Spinal cord (tissue), 10 donors: ENCODE measurements around the gene ATPAF1. TPM values are rescaled to one million over a fixed set of nuclear protein-coding genes. Genes with fewer than 3 reads are reported as not detected.

ENCODE experiments used
- DNase-seq, 6 donors: peaks; one replicate each; pipeline versions ENCODE4 v3.0.0 to v3.0.0-alpha.2; 2013 to 2015; ENCODE audit warnings: low spot score in 6 of 6, low read depth in 4 of 6
- H3K27ac ChIP-seq: one replicate; pipeline ENCODE4 v1.5.1; 2013; ENCODE audit warnings: low read depth, low read length, control low read depth
- H3K27me3 ChIP-seq: one replicate; pipeline ENCODE4 v1.6.1; 2013; ENCODE audit warnings: low read length; ENCODE audit not compliant: control insufficient read depth, insufficient read depth
- H3K36me3 ChIP-seq: one replicate; pipeline ENCODE4 v1.6.1; 2013; ENCODE audit warnings: low read length; ENCODE audit not compliant: control insufficient read depth, insufficient read depth
- H3K4me1 ChIP-seq: one replicate; pipeline ENCODE4 v1.6.1; 2013; ENCODE audit warnings: low read length; ENCODE audit not compliant: control insufficient read depth, insufficient read depth
- H3K4me3 ChIP-seq: one replicate; pipeline ENCODE4 v1.5.1; 2013; ENCODE audit warnings: low read depth, low read length, control low read depth
- H3K9me3 ChIP-seq: one replicate; pipeline ENCODE4 v1.6.1; 2013; ENCODE audit warnings: low read length; ENCODE audit not compliant: control insufficient read depth, insufficient read depth
- WGBS: methylation state at CpG from one replicate; pipeline ENCODE4 v1.1.5; 2013; ENCODE audit warnings: missing lambda C conversion rate; ENCODE audit not compliant: insufficient coverage; 5-methylcytosine and 5-hydroxymethylcytosine counted together
- polyA plus RNA-seq, 2 donors: library from polyadenylated mRNA; unstranded; fragments of 120-200 nt; gene quantifications; one replicate each; pipeline ENCODE4 v1.2.1, GENCODE V29; 2013; ENCODE audit not compliant: insufficient read length in 2 of 2
- total RNA-seq, 2 donors: library from RNA; depleted of rRNA in 1 of 2; stranded (reverse); fragments of 120-200 nt in 1 of 2; fragments of >200 nt in 1 of 2; gene quantifications; one replicate each; pipeline versions ENCODE4 v1.2.3 to v1.2.4, GENCODE V29; 2013 to 2014
- donor health status: healthy.

Gene ATPAF1
- total and polyA plus RNA-seq, 4 donors = 59.7 to 92.4 (median 80.4) TPM

GRCh38 chr1:46619656-46620258, 48.4 kb downstream of the ATPAF1 start:
- Histone ChIP-seq H3K36me3 (no peaks in the 10 kb centered on the region), H3K4me3 (no peak overlapping the region), H3K4me1 (peaks cover 28% of the 10 kb centered on the region), H3K27me3 (no peaks in the 10 kb centered on the region), H3K27ac (no peak overlapping the region), H3K9me3 (no peaks in the 10 kb centered on the region)
- DNase-seq = no peak
- 97% methylated on average over 5 of the region's 5 CpGs for WGBS

DNA sequence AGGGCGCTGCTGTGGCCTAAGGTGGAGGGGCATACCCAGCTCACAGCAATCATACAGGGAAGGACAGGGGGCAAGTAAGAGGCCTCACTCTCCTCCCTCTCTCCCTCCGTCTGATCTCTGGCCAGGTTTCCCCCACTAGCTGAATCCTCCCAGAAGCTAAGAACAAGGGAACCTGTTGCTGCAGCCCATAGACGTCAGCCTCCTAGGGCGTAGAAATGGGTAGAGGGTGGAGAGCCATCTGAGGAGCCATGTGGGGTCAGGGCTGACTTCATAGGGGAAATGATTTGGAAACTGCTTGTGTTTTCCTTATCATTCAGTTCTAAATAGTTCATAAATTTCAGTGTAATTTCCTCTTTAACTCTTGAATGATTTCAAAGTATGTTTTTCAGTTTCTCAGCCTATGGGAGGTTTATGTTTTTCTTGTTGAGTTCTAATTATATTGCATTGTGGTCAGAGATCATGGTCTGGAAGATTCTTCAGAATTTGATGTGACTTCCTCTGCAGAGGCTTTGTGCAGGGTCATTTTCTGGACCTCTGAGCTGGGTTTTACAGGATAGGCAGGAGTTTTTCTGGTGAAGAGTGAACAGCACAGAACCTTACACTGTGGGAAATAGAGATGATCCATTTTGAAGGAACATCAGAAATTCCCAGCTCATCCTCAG, 49.3 kb downstream of the ATPAF1 start:
- Histone ChIP-seq H3K4me1 (peaks cover 29% of the 10 kb centered on the region), H3K27me3 (no peaks in the 10 kb centered on the region), H3K4me3 (no peak overlapping the region), H3K27ac (no peak overlapping the region), H3K9me3 (no peaks in the 10 kb centered on the region), H3K36me3 (no peaks in the 10 kb centered on the region)
- WGBS = no CpG with 5 or more reads among the region's 4 CpGs
- no peak for DNase-seq

- DNase-seq = no peak
- peaks cover 4% of the 10 kb centered on the region for H3K36me3 ChIP-seq
- H3K4me3 ChIP-seq = no peak overlapping the region
- H3K27ac ChIP-seq = no peak overlapping the region
- peaks cover 37% of the 10 kb centered on the region for H3K4me1 ChIP-seq
- H3K27me3 ChIP-seq = no peaks in the 10 kb centered on the region
- no CpG with 5 or more reads among the region's 3 CpGs for WGBS
- H3K9me3 ChIP-seq = no peaks in the 10 kb centered on the region
These were observed 50.3 kb downstream of the ATPAF1 start for GRCh38 chr1:46617833-46618232.

- 84% methylated on average over 2 of the region's 10 CpGs for WGBS
- H3K36me3 ChIP-seq = peaks cover 7% of the 10 kb centered on the region
- H3K4me1 ChIP-seq = peaks cover 39% of the 10 kb centered on the region
- no peaks in the 10 kb centered on the region for H3K9me3 ChIP-seq
- DNase-seq = no peak
- peak overlapping the region; percentile 64 for H3K27ac ChIP-seq
- no peaks in the 10 kb centered on the region for H3K27me3 ChIP-seq
- H3K4me3 ChIP-seq = peak overlapping the region; percentile 66
These were observed 50.9 kb downstream of the ATPAF1 start for GRCh38 chr1:46617108-46617800.

GRCh38 chr1:46616277-46617107, 51.7 kb downstream of the ATPAF1 start, which contains the start of gene MOB3C:
Gene MOB3C (minus strand): TSS chr1:46616811. CDS start chr1:46613321, 3,490 bp downstream.
- peak within 1 kb of the TSS; percentile 66 for H3K4me3 ChIP-seq
- peak in 3 of 6 donors; percentile 33 to 86 (median 77) for DNase-seq
- peaks cover 45% of the 10 kb centered on the region for H3K4me1 ChIP-seq
- H3K27ac ChIP-seq = peak within 1 kb of the TSS; percentile 79
- H3K27me3 ChIP-seq = no peaks in the 10 kb centered on the region
- H3K36me3 ChIP-seq = peaks cover 12% of the 10 kb centered on the region
- H3K9me3 ChIP-seq = no peaks in the 10 kb centered on the region
- 2% methylated on average over 48 of the region's 62 CpGs for WGBS

DNA sequence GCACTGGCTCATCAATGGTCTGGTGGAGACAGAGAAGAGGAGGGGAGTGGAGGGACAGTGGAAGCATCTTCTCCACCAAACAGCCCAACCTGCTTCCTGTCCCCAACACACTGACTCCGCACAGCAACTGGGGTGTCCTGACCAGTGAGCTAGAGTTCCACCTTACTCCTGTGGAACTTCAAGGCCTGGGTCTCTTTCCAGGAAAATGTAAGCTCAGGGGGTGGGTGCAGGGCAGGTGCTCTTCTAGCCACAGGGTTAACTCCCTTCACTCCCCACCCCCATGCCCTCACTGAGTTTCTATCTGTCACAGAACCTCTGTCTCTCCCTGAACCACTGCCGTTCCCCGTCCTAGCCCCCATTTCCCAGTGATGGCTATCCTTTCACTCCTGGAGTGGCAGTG, 52.4 kb downstream of the ATPAF1 start:
- peaks cover 45% of the 10 kb centered on the region for H3K4me1 ChIP-seq
- peaks cover 13% of the 10 kb centered on the region for H3K36me3 ChIP-seq
- 85% methylated on average over 2 of the region's 3 CpGs for WGBS
- DNase-seq = peak in 1 of 6 donors; percentile 7
- H3K4me3 ChIP-seq = peak overlapping the region; percentile 66
- no peaks in the 10 kb centered on the region for H3K27me3 ChIP-seq
- peak overlapping the region; percentile 79 for H3K27ac ChIP-seq
- no peaks in the 10 kb centered on the region for H3K9me3 ChIP-seq

DNA sequence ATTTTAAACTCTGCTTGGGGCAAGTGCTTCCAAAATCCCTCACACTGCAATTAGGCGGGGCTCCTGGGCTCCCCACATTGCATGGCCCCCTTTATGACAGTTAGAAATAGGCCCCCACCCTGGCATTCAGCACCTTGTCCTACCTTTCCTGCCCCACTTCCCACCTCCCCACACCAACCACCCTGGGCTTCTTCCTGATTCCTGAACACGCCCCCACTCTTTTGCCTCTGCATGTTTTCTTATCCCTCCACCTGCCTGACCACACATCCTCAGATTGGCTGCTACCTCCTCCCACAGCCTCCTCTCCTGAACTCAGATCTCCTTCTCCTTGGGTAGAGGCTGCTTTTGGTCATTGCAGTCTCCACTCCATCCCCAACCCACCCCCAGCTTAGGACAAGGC, 53.1 kb downstream of the ATPAF1 start:
- no peak overlapping the region for H3K27ac ChIP-seq

DNA sequence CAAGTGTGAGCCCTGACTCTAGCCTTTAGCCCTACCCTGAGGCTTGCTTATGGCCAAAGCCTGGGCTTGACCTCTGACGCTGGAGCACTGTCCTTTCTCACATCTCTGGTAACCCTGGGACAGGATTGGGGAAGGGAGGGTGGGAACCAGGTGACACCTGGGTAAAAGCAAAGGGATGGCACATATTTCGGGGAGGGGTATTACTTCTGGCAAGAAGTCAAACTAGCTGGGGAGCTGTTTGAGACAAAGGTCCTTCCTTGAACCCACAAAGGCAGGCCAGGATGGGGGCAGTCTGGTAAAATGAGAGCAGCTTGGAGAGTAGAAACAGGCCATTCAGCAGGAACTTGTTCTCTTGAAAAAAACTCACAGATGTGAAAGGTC, 53.6 kb downstream of the ATPAF1 start:
- Histone ChIP-seq H3K4me1 (peaks cover 45% of the 10 kb centered on the region), H3K36me3 (peaks cover 16% of the 10 kb centered on the region), H3K27ac (peak overlapping the region; percentile 47), H3K9me3 (no peaks in the 10 kb centered on the region), H3K4me3 (no peak overlapping the region), H3K27me3 (no peaks in the 10 kb centered on the region)
- DNase-seq = no peak
- WGBS = 80% methylated on average over 2 of the region's 2 CpGs

More for the DNA sequence above, 53.1 kb downstream of the ATPAF1 start:
- Histone ChIP-seq H3K4me1 (peaks cover 45% of the 10 kb centered on the region), H3K4me3 (no peak overlapping the region), H3K36me3 (peaks cover 13% of the 10 kb centered on the region), H3K27me3 (no peaks in the 10 kb centered on the region), H3K9me3 (no peaks in the 10 kb centered on the region)
- WGBS = 72% methylated on average over 2 of the region's 2 CpGs
- no peak for DNase-seq
